ENCODE data around the gene ALDH2.
A peak's percentile ranks its signal among the peaks of the same experiment; 100 is the strongest.
"Not testable (repeated sequence)": the region's sequence is repeated elsewhere in the genome, so short reads cannot be mapped to it uniquely, and the experiment has no call there.

The ALDH2 gene

GRCh38 chr12:111766608-111767361 lies at the start of gene ALDH2:
Gene ALDH2, plus strand, starts transcription at chr12:111766933. Its CDS starts 50 bp downstream, at chr12:111766983.
- peak in 54 of 58 donors; percentile 19 to 86 (median 69) for DNase-seq

GRCh38 chr12:111719316-111719715 lies 47.4 kb upstream of the ALDH2 start:
- not testable (repeated sequence) for DNase-seq

GRCh38 chr12:111720457-111720856 lies 46.3 kb upstream of the ALDH2 start:
- DNase-seq, result no peak

- DNase-seq, result not testable (repeated sequence)
These were observed 42.9 kb upstream of the ALDH2 start for GRCh38 chr12:111723646-111724360.

GRCh38 chr12:111728795-111729194 lies 37.9 kb upstream of the ALDH2 start:
- DNase-seq, result no peak

GRCh38 chr12:111730420-111730819 lies 36.3 kb upstream of the ALDH2 start:
- no peak for DNase-seq

- DNase-seq, result no peak
These were observed 33.9 kb upstream of the ALDH2 start for GRCh38 chr12:111732786-111733185.

GRCh38 chr12:111733340-111733915 lies 33.3 kb upstream of the ALDH2 start:
- no peak for DNase-seq

- DNase-seq, result not testable (repeated sequence)
These were observed 27.2 kb upstream of the ALDH2 start for GRCh38 chr12:111739524-111739923.

- no peak for DNase-seq
These were observed 25.4 kb upstream of the ALDH2 start for GRCh38 chr12:111741235-111741812.

- no peak for DNase-seq
These were observed 21.5 kb upstream of the ALDH2 start for GRCh38 chr12:111745211-111745610.

- DNase-seq, result no peak
These were observed 19.4 kb upstream of the ALDH2 start for GRCh38 chr12:111747333-111747732.

- peak in 17 of 58 donors; percentile 5 to 69 (median 22) for DNase-seq
These were observed 18.5 kb upstream of the ALDH2 start for GRCh38 chr12:111748151-111748672.

- DNase-seq, result no peak
These were observed 17.9 kb upstream of the ALDH2 start for GRCh38 chr12:111748867-111749266.

- DNase-seq, result no peak
These were observed 17.3 kb upstream of the ALDH2 start for GRCh38 chr12:111749391-111749790.

GRCh38 chr12:111753144-111753881 lies 13.4 kb upstream of the ALDH2 start:
- peak in 45 of 58 donors; percentile 7 to 65 (median 31) for DNase-seq

GRCh38 chr12:111754671-111755070 lies 12.1 kb upstream of the ALDH2 start:
- DNase-seq, result peak in 34 of 58 donors; percentile 9 to 54 (median 26)

- DNase-seq, result no peak
These were observed 10.5 kb upstream of the ALDH2 start for GRCh38 chr12:111756196-111756595.

- peak in 2 of 58 donors; percentile 9 for DNase-seq
These were observed 10.1 kb upstream of the ALDH2 start for GRCh38 chr12:111756681-111757080.

GRCh38 chr12:111757361-111758119 lies 9.2 kb upstream of the ALDH2 start:
- DNase-seq, result peak in 44 of 58 donors; percentile 9 to 72 (median 36)

Data from anterior cingulate cortex (tissue), 58 donors.